ENCODE results near the gene GPR161. TPM values are rescaled to one million over a fixed set of nuclear protein-coding genes. Genes with fewer than 3 reads are reported as not detected.

Gene GPR161
- total RNA-seq, 4 donors from 2014 or later: 17.4 to 36.9 (median 20.1) TPM

- Histone ChIP-seq H3K36me3 (peaks cover 0 to 20% of the 10 kb centered on the region in 2 donors), H3K4me3 (no peak overlapping the region), H3K4me1 (peaks cover 6 to 24% (median 11%) of the 10 kb centered on the region in 3 donors), H3K27ac (no peak overlapping the region), H3K27me3 (no peaks in the 10 kb centered on the region), H3K9me3 (no peaks in the 10 kb centered on the region)
- WGBS, 2 donors (ENCODE audit: low coverage in 1 of 2): 100% methylated on average over 1 of the region's 1 CpG
- TF ChIP-seq POLR2AphosphoS5 (IDR thresholded peaks at IDR 0.05) (no peak), CTCF (IDR thresholded peaks at IDR 0.05) (no peak), EP300 (IDR thresholded peaks at IDR 0.05) (no peak), POLR2A (IDR thresholded peaks at IDR 0.05) (no peak)
- no peak for ATAC-seq
These were observed 11.7 kb downstream of the GPR161 start for GRCh38 chr1:168125051-168125450.

- no peaks in the 10 kb centered on the region for H3K9me3 ChIP-seq
- 17% methylated on average over 1 of the region's 7 CpGs; no CpG with 5 or more reads in 1 of the 2 donors for WGBS, 2 donors (ENCODE audit: low coverage in 1 of 2)
- peaks cover 0 to 17% of the 10 kb centered on the region in 2 donors for H3K36me3 ChIP-seq
- no peaks in the 10 kb centered on the region for H3K27me3 ChIP-seq
- peak overlapping the region; percentile 62 to 78 (median 68) for H3K27ac ChIP-seq
- peak; percentile 90 for ATAC-seq
- peak; percentile 58 for TF ChIP-seq POLR2AphosphoS5 (IDR thresholded peaks at IDR 0.05)
- TF ChIP-seq CTCF (IDR thresholded peaks at IDR 0.05): no peak
- no peak for TF ChIP-seq POLR2A (IDR thresholded peaks at IDR 0.05)
- TF ChIP-seq EP300 (IDR thresholded peaks at IDR 0.05): no peak
- H3K4me1 ChIP-seq: peaks cover 6 to 24% (median 11%) of the 10 kb centered on the region in 3 donors
- no peak overlapping the region for H3K4me3 ChIP-seq
These were observed 15.2 kb downstream of the GPR161 start for GRCh38 chr1:168121401-168122011.

- Histone ChIP-seq H3K9me3 (no peaks in the 10 kb centered on the region), H3K27me3 (no peaks in the 10 kb centered on the region), H3K27ac (no peak overlapping the region), H3K4me1 (peaks cover 6 to 24% (median 11%) of the 10 kb centered on the region in 3 donors), H3K4me3 (no peak overlapping the region), H3K36me3 (peaks cover 0 to 18% of the 10 kb centered on the region in 2 donors)
- ATAC-seq: no peak
- no peak for TF ChIP-seq CTCF (IDR thresholded peaks at IDR 0.05)
- no peak for TF ChIP-seq EP300 (IDR thresholded peaks at IDR 0.05)
- 80 to 100% methylated on average over 1 to 2 of the region's 4 CpGs for whole genome bisulfite sequencing, 2 donors (ENCODE audit: low coverage in 1 of 2)
These were observed 17.0 kb downstream of the GPR161 start for GRCh38 chr1:168119750-168120149.

- H3K36me3 ChIP-seq: peaks cover 0 to 26% of the 10 kb centered on the region in 2 donors
These were observed 20.4 kb downstream of the GPR161 start for GRCh38 chr1:168116327-168116799.

More at GRCh38 chr1:168116327-168116799, 20.4 kb downstream of the GPR161 start:
- no peak overlapping the region for H3K27ac ChIP-seq
- TF ChIP-seq POLR2AphosphoS5 (IDR thresholded peaks at IDR 0.05) (no peak), CTCF (IDR thresholded peaks at IDR 0.05) (no peak), EP300 (IDR thresholded peaks at IDR 0.05) (no peak), POLR2A (IDR thresholded peaks at IDR 0.05) (no peak)
- no peaks in the 10 kb centered on the region for H3K27me3 ChIP-seq
- no peak overlapping the region for H3K4me3 ChIP-seq
- no peaks in the 10 kb centered on the region for H3K9me3 ChIP-seq
- H3K4me1 ChIP-seq: peaks cover 3 to 11% (median 4%) of the 10 kb centered on the region in 3 donors
- ATAC-seq: no peak
- 84% methylated on average over 6 of the region's 6 CpGs; no CpG with 5 or more reads in 1 of the 2 donors for WGBS, 2 donors (ENCODE audit: low coverage in 1 of 2)

Measured in gastroesophageal sphincter (tissue), 4 donors.